ENCODE data around the gene UCKL1.

- no peak for TF ChIP-seq POLR2AphosphoS5 (IDR thresholded peaks at IDR 0.05; ENCODE audit: insufficient read depth in 1 of 2, low read depth in 1 of 2)
- TF ChIP-seq CTCF (IDR thresholded peaks at IDR 0.05) = no peak
- TF ChIP-seq POLR2A (IDR thresholded peaks at IDR 0.05) = no peak
Observed at GRCh38 chr20:63923651-63924050, 32.6 kb downstream of the UCKL1 start.
